ENCODE measurements around the gene PTPRT. TPM values are rescaled to one million over a fixed set of nuclear protein-coding genes. Genes with fewer than 3 reads are reported as not detected.

Gene PTPRT
- polyA plus RNA-seq, 3 donors: not detected

DNA sequence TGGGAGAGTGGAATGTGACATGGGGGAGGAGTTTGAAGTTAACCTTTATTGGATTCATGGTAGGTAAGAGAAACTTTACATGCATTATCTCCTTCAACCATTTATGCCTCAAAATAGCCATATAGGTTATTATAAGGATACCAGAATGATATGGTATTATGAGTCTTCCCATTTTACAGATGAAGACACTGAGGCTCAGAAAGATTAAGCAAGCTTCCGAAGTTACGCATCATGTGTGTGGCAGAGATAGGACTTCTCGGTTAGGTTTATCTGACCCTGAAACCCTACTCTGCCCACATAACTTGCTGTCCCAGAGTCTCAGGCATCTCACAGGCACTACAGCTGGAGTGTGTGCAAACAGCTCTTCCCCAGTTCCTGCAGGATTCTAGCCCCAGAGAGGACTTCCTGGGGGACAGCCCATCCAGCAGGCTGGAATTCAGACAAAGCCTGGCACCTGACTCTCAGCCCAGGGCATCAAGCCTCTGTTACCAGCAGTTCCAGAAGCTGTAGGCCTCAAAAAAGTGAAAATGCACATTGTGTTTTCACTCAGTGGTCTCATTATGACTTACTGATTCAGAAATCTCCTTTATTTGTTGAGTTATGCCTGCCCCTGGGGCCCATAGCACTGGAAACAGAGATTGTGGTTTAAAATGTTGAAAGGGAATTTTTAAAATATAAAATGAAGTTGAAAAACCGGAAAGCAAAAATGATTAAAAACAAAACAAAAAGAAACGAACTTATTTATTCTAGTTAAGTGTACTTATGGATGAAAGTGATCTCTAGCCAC is 1058.7 kb downstream of the PTPRT start:
- H3K27me3 ChIP-seq (ENCODE audit: control insufficient read depth in 2 of 2, insufficient read depth in 2 of 2, low read length in 2 of 2): no peaks in the 10 kb centered on the region
- H3K9ac ChIP-seq (ENCODE audit: insufficient read depth, low read length, poor library complexity, severe bottlenecking): no peak overlapping the region
- H3K4me3 ChIP-seq (replicated peaks in 1 of 3; ENCODE audit: low read depth in 2 of 3, low read length in 3 of 3): no peak overlapping the region
- H3K79me2 ChIP-seq (ENCODE audit: insufficient read depth, low read length): no peaks in the 10 kb centered on the region
- TF ChIP-seq CTCF (IDR thresholded peaks at IDR 0.05): no peak
- no peak for DNase-seq
- H3K9me3 ChIP-seq (replicated peaks in 1 of 2; ENCODE audit: control insufficient read depth in 1 of 2, insufficient read depth in 1 of 2, low read length in 2 of 2): no peaks in the 10 kb centered on the region
- Mint-ChIP-seq H3K4me1 (no peaks in the 10 kb centered on the region), H3K27me3 (ENCODE audit: low read depth in 3 of 3) (peaks cover 0 to 2% (median 1%) of the 10 kb centered on the region in 3 donors), H3K36me3 (no peaks in the 10 kb centered on the region), H3K4me3 (no peak overlapping the region), H3K9me3 (peaks cover 0 to 2% (median 0%) of the 10 kb centered on the region in 7 donors), H3K27ac (peak overlapping the region in 1 of 7 donors; percentile 58)
- no peaks in the 10 kb centered on the region for H3K4me1 ChIP-seq (ENCODE audit: control insufficient read depth in 1 of 2, insufficient read depth in 2 of 2, low read length in 2 of 2)
- H4K20me1 ChIP-seq (ENCODE audit: insufficient read depth, low read length): no peaks in the 10 kb centered on the region
- no peaks in the 10 kb centered on the region for H3K36me3 ChIP-seq (replicated peaks in 1 of 2; ENCODE audit: control insufficient read depth in 1 of 2, insufficient read depth in 2 of 2, low read length in 2 of 2)
- intact Hi-C loops (cut with micrococcal nuclease): no loop called here
- WGBS (ENCODE audit: insufficient coverage): no CpG with 5 or more reads among the region's 5 CpGs
- no peak overlapping the region for H3K27ac ChIP-seq (ENCODE audit: low read depth in 1 of 2, low read length in 2 of 2)
- H2AFZ ChIP-seq (ENCODE audit: insufficient read depth, low read depth, low read length, poor library complexity, severe bottlenecking): no peak overlapping the region
- H3K4me2 ChIP-seq (replicated peaks; ENCODE audit: extremely low read depth, low read length, poor library complexity, severe bottlenecking): no peak overlapping the region

- intact Hi-C loops (cut with micrococcal nuclease): no loop called here
- DNase-seq: no peak
- Histone ChIP-seq H3K36me3 (replicated peaks in 1 of 2; ENCODE audit: control insufficient read depth in 1 of 2, insufficient read depth in 2 of 2, low read length in 2 of 2) (no peaks in the 10 kb centered on the region), H3K9me3 (replicated peaks in 1 of 2; ENCODE audit: control insufficient read depth in 1 of 2, insufficient read depth in 1 of 2, low read length in 2 of 2) (no peaks in the 10 kb centered on the region), H3K4me2 (replicated peaks; ENCODE audit: extremely low read depth, low read length, poor library complexity, severe bottlenecking) (no peak overlapping the region), H3K4me3 (replicated peaks in 1 of 3; ENCODE audit: low read depth in 2 of 3, low read length in 3 of 3) (no peak overlapping the region), H3K4me1 (ENCODE audit: control insufficient read depth in 1 of 2, insufficient read depth in 2 of 2, low read length in 2 of 2) (no peaks in the 10 kb centered on the region), H4K20me1 (ENCODE audit: insufficient read depth, low read length) (no peaks in the 10 kb centered on the region), H3K27ac (ENCODE audit: low read depth in 1 of 2, low read length in 2 of 2) (no peak overlapping the region), H3K79me2 (ENCODE audit: insufficient read depth, low read length) (no peaks in the 10 kb centered on the region), H3K27me3 (ENCODE audit: control insufficient read depth in 2 of 2, insufficient read depth in 2 of 2, low read length in 2 of 2) (no peaks in the 10 kb centered on the region), H2AFZ (ENCODE audit: insufficient read depth, low read depth, low read length, poor library complexity, severe bottlenecking) (no peak overlapping the region), H3K9ac (ENCODE audit: insufficient read depth, low read length, poor library complexity, severe bottlenecking) (no peak overlapping the region)
- Mint-ChIP-seq H3K4me3 (no peak overlapping the region), H3K9me3 (peaks cover 0 to 4% (median 0%) of the 10 kb centered on the region in 7 donors), H3K4me1 (no peaks in the 10 kb centered on the region), H3K27ac (no peak overlapping the region), H3K36me3 (no peaks in the 10 kb centered on the region), H3K27me3 (ENCODE audit: low read depth in 3 of 3) (no peaks in the 10 kb centered on the region)
- 80% methylated on average over 1 of the region's 2 CpGs for WGBS (ENCODE audit: insufficient coverage)
- TF ChIP-seq CTCF (IDR thresholded peaks at IDR 0.05): no peak
Measured at GRCh38 chr20:42125426-42125825, 1064.3 kb downstream of the PTPRT start.

Measured in CD14-positive monocyte (primary cell).